AG08396 (cell line): ENCODE results near the gene CSK.

Experiments
- DNase-seq: peaks from one replicate; pipeline ENCODE4 v3.0.0; 2012; ENCODE audit warnings: low spot score, mixed read lengths

CSK gene

DNA sequence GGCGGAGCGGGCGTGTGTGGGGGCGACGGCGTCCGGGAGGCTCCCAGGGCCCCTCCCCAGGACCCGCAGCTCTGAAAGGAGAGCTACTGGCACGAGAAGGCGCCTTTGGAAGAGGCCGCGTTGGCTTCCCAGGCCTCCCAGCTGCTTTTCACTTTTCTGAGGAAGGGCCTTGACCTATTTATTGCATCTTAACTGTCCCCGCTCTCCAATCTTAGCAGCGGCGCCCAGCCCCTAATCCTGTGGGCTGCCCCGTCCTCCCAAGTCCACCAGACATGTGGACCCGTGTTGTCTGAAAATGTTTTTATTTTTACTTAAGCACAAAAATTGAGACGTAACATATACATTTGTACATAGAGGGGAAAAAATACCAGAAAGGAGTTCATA, 61.6 kb downstream of the CSK start:
- no peak for DNase-seq

DNA sequence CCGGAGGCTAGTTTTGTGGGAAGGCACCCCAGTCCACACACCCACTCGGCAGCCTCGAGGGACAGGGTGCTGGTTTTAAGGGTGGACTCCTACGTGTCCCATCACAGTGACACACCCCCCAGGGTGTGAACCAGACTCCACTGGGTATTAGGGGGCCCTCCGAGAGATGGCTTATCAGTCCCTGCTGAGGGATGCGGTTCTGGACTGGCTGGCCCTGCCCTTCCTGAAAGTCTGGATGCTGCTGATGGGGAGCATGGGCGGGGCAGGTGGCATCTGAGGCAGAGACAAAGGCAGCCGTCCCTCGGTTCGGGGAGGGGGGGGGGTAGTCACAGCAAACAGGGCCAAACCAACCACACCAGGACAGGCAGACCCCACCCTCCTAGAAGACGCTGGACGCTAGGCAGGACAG, 62.0 kb downstream of the CSK start:
- DNase-seq, result no peak

DNA sequence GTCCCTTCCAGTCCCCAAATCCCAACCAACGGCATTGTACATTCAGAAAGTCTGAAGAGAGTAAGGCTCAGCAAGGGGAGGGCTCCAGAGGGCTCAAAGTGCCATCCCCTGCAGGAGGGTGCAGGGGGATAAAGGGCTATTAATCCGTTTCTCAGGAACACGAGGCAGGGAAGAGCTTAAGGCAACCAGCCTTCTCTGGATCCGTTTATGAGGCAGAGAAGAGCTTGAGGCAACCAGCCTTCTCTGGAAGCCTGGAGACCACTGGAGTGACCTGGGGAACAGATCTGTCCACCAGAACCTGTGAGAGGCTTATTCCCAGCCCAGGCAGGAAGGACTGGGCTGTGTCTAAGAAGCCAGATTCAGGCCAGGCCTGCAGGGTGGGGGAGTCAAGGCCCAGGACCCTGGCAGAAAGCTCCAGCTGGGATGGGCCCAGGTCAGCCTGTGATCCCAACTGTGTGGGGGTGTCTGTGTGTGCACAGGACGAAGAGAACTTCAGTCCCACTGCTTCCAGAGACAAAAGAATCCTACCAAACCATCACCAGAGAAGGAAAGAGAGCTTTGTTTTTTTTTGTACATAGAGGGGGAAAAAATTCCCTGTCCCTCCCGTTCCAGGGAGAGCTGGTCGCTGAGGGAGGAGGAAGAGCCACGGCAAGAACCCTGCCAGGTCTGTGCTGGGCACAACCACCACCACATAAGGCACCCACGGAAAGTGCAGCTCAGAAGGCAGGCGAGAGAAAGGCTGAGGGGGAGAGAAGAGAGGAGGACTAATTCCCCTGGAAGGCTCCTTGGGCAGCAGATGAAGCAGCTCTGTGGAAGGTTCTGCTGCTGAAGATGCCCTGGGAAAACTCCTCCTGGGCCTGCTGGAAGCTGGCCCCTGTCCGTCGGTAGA, 62.7 kb downstream of the CSK start:
- no peak for DNase-seq

DNA sequence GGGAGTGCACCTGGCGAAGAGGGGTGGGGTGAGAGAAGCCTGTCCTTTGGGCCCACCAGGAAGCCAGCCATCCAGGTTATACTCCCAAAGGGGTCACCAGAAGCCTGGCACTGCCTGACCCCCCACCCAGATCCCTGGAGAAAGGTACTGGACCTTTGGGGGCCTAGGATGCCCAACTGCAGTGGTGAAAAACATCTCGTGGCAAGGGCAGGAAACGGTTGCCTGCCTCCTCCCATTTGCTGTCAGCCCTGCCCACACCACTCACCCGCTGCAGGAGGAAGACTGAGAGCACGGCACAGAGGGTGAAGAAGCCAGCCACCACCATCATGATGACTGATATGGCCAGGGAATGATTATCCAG, 63.3 kb downstream of the CSK start:
- DNase-seq, result no peak

DNA sequence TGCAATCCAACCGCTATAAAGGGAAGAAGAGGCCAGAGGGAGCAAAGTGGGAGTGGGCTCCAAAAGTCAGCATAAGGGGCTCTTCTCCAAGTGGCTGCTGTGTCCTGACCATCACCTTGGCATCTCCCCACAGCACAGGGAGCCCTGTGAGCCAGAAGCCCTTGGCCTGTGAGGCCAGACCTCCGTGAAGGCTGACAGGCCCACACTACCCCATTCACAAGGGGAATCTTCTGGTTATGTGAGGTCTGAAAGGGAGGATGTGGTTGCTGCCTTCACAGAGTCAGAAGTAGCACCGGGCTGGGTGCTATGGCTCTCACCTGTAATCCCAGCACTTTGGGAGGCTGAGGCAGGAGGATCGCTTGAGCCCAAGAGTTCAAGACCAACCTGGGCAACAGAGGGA, 63.7 kb downstream of the CSK start:
- DNase-seq, result no peak

DNA sequence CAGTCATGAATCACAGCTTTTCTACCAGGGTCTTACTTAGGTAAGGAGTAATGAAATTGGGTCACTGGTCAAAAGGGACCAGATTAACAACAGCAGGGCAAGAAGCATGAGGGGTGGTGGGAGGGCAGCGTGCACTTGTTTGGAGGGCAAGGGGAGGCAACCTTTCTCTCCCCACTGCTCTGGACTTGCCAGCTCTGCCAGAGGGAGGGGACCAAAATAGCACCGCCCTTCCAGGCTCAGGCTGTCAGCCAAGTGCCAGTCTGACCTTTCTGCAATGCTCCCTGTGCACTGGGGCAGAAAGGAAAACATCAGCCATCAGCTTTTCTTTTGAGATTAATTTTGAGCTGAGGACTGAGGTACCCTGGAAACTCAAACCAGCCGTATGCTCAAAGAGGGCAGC, 65.6 kb downstream of the CSK start:
- no peak for DNase-seq

DNA sequence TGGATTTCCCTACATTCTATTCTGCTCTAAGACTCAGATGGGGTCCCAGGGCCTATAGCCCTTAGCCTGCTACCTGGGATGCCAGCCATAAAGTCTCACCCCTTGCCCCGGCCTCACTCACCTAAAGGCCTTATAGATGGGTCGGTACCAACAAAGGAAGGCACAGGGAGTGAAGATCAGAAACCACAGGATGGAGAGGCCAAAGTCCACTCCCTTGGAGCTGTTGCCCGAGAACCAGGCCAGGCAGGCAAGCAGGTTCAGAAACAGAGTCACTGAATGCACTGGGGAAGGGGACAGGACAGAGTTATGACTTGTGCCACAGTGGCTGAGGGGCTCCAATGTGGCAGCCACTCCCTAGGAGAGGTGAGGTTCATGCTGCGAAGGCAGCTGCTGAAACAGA, 68.5 kb downstream of the CSK start:
- DNase-seq, result no peak

DNA sequence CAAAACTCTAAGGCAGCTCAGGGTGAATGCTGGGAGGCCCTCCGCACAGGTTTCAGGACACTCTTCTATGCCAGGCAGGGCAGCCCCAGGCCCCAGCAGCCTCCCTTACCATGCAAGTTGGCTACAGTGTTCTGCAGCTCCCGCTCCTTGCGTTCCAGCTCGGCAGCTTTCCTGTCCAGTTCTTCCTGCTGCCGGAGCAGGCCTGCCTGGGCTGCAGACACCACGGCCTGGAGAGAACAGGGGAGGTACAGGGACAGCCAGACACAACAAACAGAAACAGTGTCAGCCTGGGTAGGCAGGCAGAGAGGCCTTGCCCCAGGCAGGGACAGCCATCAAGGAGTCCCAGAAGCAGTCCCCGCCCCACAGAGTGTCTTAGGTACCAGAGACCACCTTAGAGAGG, 70.1 kb downstream of the CSK start:
- no peak for DNase-seq
